H4 (cell line): ENCODE data around the gene LSR. TPM values are rescaled to one million over a fixed set of nuclear protein-coding genes. Genes with fewer than 3 reads are reported as not detected.
"Not testable (repeated sequence)": the region's sequence is repeated elsewhere in the genome, so short reads cannot be mapped to it uniquely, and the experiment has no call there.

Experiments used
- DNase-seq: peaks from one replicate; pipeline ENCODE4 v3.0.0-alpha.2; 2015; ENCODE audit warnings: low spot score
- total RNA-seq: library from RNA; depleted of rRNA; stranded (reverse); fragments of >200 nt; shearing (Covaris generic); gene quantifications from 2 replicates; pipeline ENCODE4 v1.2.3, GENCODE V29; 2014

The LSR gene
- total RNA-seq, 1 experiment from 2014 or later, result 1.1 TPM

DNA sequence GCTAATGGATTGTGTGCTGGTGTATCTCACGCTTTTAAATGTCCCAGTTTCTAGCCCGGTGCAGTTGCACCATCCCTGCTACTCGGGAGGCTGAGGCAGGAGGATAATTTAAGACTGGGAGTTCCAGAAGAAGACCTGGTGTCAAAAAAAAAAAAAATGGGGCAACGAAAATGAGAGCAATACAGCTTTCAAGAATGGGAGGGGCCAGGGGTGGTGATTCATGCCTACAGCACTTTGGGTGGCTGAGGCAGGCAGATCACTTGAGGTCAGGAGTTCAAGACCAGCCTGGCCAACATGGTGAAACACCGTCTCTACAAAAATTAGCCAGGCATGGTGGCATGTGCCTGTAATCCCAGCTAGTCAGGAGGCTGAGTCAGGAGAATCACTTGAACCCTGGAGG is 37.3 kb downstream of the LSR start:
- not testable (repeated sequence) for DNase-seq

GRCh38 chr19:35287713-35288112 is 38.9 kb downstream of the LSR start:
- no peak for DNase-seq

DNA sequence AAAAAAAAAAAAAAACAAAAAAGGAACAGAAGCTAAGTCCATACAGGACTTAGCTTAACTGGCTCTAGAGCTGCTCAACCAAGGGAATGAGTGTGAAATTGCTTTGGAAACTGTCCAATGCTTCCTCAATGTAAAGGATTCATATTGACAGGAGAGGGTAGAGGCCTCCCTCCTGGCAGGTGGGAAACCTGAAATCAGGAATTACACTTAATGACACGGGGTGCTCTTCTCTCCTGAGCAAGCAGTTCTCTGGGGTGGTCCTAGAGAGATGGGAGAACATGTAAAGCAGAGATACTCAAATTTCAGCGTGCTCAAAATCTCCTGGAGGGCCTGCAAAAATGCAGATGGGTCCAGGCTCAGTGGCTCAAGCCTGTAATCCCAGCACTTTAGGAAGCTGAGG is 39.5 kb downstream of the LSR start:
- no peak for DNase-seq

DNA sequence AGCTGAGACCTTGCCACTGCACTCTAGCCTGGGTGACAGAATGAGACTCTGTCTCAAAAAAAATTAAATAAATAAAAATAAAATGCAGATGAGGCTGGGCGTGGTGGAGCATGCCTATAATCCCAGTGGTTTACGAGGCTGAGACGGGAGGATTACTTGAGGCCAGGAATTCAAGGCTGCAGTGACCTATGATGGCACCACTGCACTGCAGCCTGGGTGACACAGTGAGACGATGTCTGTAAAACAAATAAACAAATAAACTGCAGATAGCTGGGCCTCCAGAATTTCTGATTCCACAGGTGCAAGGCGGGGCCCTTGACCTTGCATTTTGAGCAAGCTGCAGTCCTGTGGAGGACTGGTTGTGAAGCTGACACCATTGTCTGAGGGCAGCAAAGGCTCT is 40.1 kb downstream of the LSR start:
- DNase-seq, result no peak

DNA sequence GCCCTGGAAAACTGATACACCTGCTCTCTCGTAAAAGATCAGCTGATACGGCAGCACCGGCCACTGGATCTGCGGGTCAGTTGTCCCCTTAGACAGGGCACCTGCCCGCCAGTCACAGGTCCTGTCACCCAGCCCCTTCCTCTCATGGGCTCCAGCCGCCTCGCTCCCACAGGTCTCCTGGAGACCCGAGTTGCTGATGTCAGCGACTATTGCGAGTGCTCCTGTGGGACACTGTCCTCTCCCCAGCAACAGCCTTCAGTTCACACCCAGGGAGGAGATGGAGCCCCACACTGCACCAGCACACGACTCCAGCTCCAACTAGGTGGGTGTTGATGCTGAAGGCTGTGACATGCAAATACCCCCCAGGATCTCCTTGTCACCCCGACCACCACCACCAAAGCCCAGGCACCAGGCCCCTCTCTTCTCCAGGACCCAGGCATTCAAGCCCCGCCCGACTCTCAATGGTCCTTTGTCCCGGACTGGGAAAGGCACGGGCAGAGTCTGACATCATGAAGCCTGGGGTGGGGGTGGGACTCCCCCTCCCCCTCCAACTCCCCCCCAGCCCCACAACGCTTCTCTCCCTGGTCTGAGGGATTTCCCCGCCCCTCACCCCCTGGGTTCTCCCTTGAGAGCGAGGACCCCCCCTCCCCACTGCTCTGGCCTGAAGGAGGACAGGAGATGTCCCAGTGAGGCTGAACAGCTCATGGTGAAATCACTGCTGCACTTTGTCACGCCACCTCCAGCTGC is 41.8 kb downstream of the LSR start:
- no peak for DNase-seq

DNA sequence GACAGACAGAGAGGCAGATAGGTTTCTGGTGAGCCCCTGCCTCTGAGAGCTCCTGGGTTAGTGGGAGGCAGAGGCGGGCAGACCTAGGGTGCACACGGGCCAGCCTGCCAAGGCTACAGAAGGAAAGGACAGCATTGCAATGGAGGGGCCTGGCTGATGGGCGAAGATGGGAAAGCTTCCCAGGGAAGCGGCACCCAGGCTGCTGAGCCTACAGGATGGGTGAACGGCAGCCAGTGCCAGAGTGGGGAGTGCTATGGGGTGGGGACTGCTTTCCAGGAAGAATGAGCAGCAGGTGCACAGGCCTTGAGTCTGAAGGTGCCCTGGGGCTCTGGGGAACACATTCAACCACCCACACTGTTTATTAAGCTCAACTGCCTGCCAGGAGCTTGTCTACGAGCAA is 42.5 kb downstream of the LSR start:
- no peak for DNase-seq

DNA sequence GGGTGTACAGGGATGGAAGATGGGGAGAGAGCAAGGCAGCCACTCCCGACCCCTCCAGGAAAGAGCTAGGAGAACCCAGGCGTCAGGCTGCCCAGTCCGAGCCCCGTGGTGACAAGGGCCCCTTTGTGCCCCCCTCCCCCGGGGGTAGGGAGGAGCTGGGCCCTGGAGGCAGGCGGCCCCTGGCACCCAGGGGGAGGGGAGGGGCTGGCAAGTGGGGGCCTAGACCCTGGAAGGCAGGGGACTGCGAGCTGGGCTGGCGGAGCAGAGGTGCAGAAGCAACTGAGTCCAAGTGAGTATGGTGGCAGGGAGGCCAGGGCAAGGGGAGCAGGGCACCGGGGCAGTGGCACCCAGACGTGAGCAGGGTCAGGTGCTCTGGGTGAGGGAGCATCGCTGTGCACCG is 43.1 kb downstream of the LSR start, which contains the start of gene MAG:
MAG (plus strand) TSS at position 246 of the 400 bp plus-strand sequence. CDS start 3,248 bp downstream, outside the sequence.
- no peak for DNase-seq

GRCh38 chr19:35292421-35293362 is 43.9 kb downstream of the LSR start:
- no peak for DNase-seq

DNA sequence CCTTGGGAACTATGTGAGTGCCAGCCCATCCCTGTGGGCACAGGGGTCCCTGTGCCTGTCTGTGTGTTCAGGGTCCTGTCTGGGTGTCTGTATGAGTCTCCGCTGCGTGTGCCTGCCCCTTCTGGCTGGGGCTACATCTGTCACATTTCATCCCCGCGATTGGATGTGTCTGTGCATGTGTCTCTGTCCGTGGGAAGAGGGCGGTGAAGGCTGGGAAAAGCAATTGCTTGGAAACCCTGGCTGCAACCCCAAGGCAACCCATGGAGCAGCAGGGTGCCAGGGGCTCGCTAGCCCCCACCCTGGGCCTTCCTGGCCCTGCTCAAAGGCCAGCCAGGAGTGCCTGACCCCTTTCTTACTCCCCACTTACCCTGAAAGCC is 44.5 kb downstream of the LSR start:
- no peak for DNase-seq

DNA sequence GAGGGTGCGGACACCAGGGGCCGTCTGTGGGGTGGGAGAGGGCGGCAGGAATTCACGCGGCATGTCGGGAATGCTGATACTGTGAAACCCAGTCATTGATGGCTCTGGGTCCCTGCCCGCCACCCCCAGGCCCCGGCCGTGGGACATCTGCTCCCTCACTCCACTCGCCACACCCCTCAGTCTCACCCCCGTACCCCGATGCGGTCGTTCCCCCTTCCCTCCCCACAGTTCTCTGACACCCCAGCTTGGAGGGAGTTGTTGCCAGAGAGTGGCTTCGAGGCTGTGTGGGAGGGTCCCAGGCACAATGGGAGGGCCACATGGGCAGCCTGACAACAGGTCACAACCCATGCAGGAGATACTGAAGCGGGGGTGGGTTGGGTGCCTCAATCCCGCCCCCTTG is 45.0 kb downstream of the LSR start:
- DNase-seq, result no peak

- no peak for DNase-seq
Observed at GRCh38 chr19:35294328-35294727, 45.5 kb downstream of the LSR start.

DNA sequence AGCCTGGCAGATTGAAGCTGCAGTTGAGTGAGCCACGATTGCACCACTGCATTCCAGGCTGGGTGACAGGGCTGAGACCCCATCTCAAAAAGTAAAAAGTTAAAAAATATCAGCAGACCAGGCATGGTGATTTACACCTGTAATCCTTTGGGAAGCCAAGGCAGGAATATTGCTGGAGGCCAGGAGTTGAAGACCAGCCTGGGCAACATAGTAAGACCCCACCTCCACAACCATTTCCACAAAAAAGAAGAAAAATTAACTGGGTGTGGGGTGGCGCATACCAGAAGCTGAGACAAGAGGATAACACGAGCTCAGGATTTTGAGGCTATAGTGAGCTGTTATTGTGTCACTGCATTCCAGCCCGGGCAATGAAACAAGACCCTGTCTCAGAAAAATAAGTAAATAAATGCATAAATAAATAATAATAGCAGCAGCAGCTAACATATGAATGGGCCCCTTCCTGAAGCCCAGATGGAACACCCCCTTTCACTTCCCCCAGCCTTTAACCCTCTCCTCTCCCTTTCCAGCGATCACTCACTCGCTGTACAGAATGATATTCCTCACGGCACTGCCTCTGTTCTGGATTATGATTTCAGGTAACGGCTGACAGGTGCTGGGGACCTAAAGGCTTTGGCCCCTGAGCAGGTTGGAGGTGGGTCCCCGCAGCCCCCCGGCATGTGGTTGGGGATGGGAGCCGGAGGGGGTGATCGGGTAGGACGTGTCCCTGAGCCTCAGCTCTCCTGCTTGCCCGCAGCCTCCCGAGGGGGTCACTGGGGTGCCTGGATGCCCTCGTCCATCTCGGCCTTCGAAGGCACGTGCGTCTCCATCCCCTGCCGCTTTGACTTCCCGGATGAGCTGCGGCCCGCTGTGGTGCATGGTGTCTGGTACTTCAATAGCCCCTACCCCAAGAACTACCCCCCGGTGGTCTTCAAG is 46.3 kb downstream of the LSR start:
- no peak for DNase-seq

- DNase-seq, result no peak
Observed at GRCh38 chr19:35295792-35296462, 47.1 kb downstream of the LSR start.

- DNase-seq, result no peak
Observed at GRCh38 chr19:35296644-35297514, 48.1 kb downstream of the LSR start.

DNA sequence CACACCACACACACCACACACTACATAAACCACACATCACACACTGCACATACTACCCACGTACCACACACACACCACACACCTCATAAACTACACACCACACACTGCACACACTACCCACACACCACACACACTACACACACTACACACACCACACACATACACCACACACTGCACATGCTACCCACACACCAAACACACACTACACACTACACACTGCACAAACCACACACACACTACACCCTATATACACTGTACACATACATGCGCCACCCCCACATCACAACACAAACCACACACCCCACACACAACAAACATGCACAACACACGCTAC is 48.7 kb downstream of the LSR start:
- no peak for DNase-seq

DNA sequence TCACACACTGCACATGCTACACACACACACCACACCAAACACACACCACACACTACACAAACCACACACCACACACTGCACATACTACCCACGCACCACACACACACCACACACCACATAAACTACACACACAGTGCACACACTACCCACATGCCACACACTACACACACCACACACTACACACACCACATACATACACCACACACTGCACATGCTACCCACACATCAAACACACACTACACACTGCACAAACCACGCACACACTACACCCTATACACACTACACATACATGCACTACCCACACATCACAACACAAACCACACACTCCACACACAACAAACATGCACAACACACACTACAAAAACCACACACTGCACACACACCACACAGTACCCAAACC is 49.1 kb downstream of the LSR start:
- DNase-seq, result no peak

DNA sequence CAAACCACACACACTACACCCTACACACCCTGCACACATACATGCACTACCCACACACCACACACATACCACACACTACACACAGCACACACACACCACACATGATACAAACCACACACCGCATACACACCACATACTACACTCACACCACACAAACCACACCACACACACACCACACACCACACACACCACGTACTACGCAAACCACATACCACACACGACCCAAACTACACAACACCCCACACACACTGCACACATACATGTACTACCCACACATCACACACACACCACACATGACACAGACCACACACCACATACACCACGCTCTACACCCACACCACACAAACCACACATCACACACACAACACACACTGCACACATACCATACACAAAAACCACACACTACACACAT is 49.8 kb downstream of the LSR start:
- DNase-seq, result no peak

DNA sequence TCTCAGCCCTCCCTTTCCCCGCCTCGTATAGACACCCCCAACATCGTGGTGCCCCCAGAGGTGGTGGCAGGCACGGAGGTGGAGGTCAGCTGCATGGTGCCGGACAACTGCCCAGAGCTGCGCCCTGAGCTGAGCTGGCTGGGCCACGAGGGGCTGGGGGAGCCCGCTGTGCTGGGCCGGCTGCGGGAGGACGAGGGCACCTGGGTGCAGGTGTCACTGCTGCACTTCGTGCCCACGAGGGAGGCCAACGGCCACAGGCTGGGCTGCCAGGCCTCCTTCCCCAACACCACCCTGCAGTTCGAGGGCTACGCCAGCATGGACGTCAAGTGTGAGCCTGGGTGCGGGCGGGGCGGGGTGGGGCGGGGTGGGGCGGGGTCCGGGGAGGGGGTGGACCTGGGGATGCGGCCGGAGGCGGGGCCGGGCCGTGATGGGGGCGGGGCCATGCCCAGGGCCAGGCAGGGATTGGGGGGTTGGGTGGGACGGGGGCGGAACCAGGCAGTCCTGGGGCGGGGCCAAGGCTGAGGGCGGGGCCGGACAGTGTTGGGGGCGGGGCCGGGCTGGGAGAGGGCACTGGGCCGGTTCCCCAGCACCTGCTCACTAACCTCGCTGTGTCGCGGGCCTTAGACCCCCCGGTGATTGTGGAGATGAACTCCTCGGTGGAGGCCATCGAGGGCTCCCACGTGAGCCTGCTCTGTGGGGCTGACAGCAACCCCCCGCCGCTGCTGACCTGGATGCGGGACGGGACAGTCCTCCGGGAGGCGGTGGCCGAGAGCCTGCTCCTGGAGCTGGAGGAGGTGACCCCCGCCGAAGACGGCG is 50.9 kb downstream of the LSR start:
- DNase-seq, result no peak

DNA sequence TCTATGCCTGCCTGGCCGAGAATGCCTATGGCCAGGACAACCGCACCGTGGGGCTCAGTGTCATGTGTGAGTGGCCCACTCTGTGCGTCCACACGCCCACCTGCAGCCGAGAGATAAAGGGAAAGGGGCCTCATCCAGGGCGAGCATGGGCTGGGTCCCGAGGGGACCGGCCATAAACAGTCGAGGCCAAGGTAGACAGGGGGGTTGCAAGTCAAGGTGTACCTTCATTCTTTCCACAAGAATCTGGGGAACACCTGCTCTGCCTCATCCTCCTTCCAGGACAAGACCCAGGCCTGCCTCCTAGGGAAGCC is 51.5 kb downstream of the LSR start:
- DNase-seq, result no peak

GRCh38 chr19:35301961-35302360 is 53.2 kb downstream of the LSR start:
- DNase-seq, result no peak
